SH-SY5Y (cell line): ENCODE data around the gene PWP2.

Experiments
- GATA2 ChIP-seq: IDR thresholded peaks from 2 replicates; pipeline ENCODE4 v1.6.1; 2011; ENCODE audit warnings: mild to moderate bottlenecking, low read depth, low read length
- GATA3 ChIP-seq: IDR thresholded peaks from 2 replicates; pipeline ENCODE4 v1.6.1; 2011; ENCODE audit warnings: low read depth, mild to moderate bottlenecking, low read length, moderate library complexity

DNA sequence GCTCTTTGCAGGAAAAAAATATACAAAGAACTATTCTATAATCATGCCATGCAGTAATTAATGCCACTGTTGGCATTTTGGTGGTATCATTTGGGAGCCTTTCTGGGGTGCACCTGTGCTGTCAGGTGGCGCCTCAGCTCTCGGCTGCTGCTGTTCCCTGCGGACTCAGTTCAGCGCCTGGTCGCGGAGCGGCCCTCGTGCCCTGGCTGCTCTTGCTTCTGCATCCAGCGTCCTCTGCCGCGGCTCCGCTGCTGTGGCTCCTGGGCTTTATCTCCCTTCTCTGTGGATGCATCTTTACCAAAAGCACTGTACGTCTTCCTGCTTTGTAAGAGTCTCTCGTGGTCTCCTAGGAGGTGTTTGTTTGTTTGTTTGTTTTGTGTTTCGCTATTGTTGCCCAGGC, 35.1 kb upstream of the PWP2 start:
- TF ChIP-seq GATA2 (no peak), GATA3 (no peak)
